Caco-2 (cell line): Measurements from ENCODE around the gene ACER1. TPM values are rescaled to one million over a fixed set of nuclear protein-coding genes. Genes with fewer than 3 reads are reported as not detected.

Experiments used
- BruUV-seq: library from RNA; stranded (reverse); fragments of 400-500 nt; replicated peaks from 2 replicates; lab custom pipeline; 2021; lab: Mats Ljungman, UMichigan
- CTCF ChIA-PET: fragments of 300-600 bp; sonication (Branson Sonifier 250); formaldehyde crosslinking; loops from one replicate; lab custom pipeline; 2022; ENCODE audit warnings: antibody characterized with exemption; lab: Charles Lee
- POLR2A ChIA-PET: fragments of 300-600 bp; sonication (Branson Sonifier 250); formaldehyde crosslinking; loops from one replicate; lab custom pipeline; 2022; ENCODE audit warnings: antibody characterized with exemption; lab: Charles Lee
- DNase-seq, 2 experiments: peaks; one replicate each; pipeline versions ENCODE4 v3.0.0 to v3.0.0-alpha.2; 2020 to 2022
- H3K27me3 ChIP-seq: replicated peaks from 2 replicates; pipeline ENCODE4 v1.6.0; 2011; ENCODE audit warnings: low read length; ENCODE audit not compliant: control insufficient read depth, insufficient read depth
- H3K36me3 ChIP-seq: 2 replicates; pipeline ENCODE4 v1.5.1; 2011; ENCODE audit warnings: low read length; ENCODE audit not compliant: control insufficient read depth, insufficient read depth
- H3K4me1 ChIP-seq: fragments of 250-450 bp; sonication (Bioruptor Pico); 2 replicates; pipeline ENCODE4 v1.5.1; 2020; ENCODE audit warnings: mild to moderate bottlenecking
- H3K4me3 ChIP-seq: 2 replicates; pipeline ENCODE4 v1.5.1; 2011; ENCODE audit warnings: low read depth, mild to moderate bottlenecking, control low read depth, low read length
- H3K9me3 ChIP-seq: fragments of 250-450 bp; sonication (Bioruptor Pico); 2 replicates; pipeline ENCODE4 v1.5.1; 2020; ENCODE audit warnings: mild to moderate bottlenecking, moderate library complexity
- H3K27ac Mint-ChIP-seq: one replicate; pipeline ENCODE4 v1.8.0; 2022; ENCODE audit warnings: mixed read lengths; ENCODE audit not compliant: unreplicated experiment
- H3K27me3 Mint-ChIP-seq: one replicate; pipeline ENCODE4 v1.8.0; 2022; ENCODE audit warnings: mixed read lengths; ENCODE audit not compliant: insufficient read depth, unreplicated experiment
- H3K36me3 Mint-ChIP-seq: one replicate; pipeline ENCODE4 v1.8.0; 2022; ENCODE audit warnings: mild to moderate bottlenecking, mixed read lengths; ENCODE audit not compliant: insufficient read depth, unreplicated experiment
- H3K4me1 Mint-ChIP-seq: one replicate; pipeline ENCODE4 v1.8.0; 2022; ENCODE audit warnings: low read depth, mixed read lengths; ENCODE audit not compliant: unreplicated experiment
- H3K4me3 Mint-ChIP-seq: one replicate; pipeline ENCODE4 v1.8.0; 2022; ENCODE audit warnings: mild to moderate bottlenecking, moderate library complexity, mixed read lengths; ENCODE audit not compliant: unreplicated experiment
- H3K9me3 Mint-ChIP-seq: one replicate; pipeline ENCODE4 v1.8.0; 2022; ENCODE audit warnings: mixed read lengths; ENCODE audit not compliant: unreplicated experiment
- CTCF ChIP-seq, 2 experiments: fragments of 200-600 bp in 1 of 2; IDR thresholded peaks; 1 replicate in 1 of 2; 2 replicates in 1 of 2; pipeline versions ENCODE4 v1.5.1 to v1.8.0; 2011 to 2022; ENCODE audit warnings: antibody characterized with exemption in 1 of 2, control low read depth in 1 of 2, inconsistent platforms in 1 of 2, low read depth in 1 of 2, low read length in 1 of 2, mild to moderate bottlenecking in 1 of 2, moderate library complexity in 1 of 2; ENCODE audit not compliant: insufficient read depth in 1 of 2, severe bottlenecking in 1 of 2, unreplicated experiment in 1 of 2
- intact Hi-C: fragments of 100-400 bp; cut with micrococcal nuclease; formaldehyde crosslinking; loops from one replicate; pipeline ENCODE4 v1.10.0; 2022; ENCODE audit not compliant: unreplicated experiment
- total RNA-seq: library from RNA; stranded (reverse); gene quantifications from 2 replicates; pipeline ENCODE4 v1.2.3, GENCODE V29; 2022

ACER1 gene
- total RNA-seq, 1 experiment from 2014 or later = not detected

DNA sequence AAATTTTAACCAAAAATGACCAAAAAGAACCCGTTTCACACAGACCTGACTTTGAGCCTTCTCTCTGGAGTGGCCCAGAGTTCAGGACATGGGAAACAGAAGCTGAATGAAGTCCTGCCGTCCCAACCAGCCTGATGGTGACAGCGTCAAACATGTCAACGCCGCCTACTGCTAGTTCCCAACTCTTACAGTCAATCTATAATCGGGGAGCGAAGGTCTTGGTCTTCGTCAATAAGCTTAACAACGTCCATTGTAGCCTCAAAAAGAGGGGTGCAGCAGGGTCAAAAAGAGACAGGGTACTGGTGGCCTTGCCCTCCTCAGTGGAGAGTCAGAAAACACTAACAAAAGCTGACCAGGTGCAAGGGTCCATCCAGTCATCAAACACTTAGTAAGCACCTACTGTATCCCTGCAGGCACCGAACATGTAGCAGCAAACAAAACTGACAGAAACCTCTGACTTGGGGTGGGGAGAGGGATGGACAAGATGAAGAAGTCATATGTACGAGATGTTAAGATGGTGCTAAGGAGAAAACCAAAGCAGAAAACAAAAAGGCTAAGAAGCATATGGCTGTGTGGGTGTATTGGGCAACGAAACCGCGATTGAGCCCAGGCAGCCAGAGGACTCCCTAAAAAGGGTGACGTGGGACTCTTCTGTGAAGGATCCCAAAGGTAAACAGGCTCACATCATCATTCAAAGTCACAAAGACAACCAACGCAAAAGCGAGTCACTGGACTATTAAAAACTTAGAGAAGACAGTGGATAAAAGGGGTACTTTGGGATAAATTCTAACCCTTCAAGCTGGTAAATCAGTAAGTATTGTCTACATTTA is 65.6 kb downstream of the ACER1 start:
- Mint-ChIP-seq H3K9me3 (no peaks in the 10 kb centered on the region), H3K36me3 (peaks cover 58% of the 10 kb centered on the region)

DNA sequence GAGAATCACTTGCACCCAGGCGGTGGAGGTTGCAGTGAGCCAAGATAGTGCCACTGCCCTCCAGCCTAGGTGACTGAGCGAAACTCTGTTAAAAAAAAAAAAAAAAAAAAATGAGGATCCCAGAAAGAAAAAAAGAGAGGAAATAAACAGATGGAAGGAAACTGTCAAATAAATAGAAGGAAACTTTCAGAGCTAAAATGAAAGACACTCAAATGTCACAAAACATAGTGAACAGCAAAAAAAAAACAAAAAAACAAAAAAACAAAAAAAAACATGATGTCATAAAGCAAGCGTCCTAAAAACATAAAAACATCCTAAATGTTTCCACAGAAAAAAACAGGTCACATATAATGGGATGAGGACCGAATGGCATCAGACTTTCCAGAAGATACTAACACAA is 68.6 kb downstream of the ACER1 start:
- no peaks in the 10 kb centered on the region for H3K4me1 Mint-ChIP-seq
- intact Hi-C loops = no loop called here

More for the DNA sequence above, 65.6 kb downstream of the ACER1 start:
- BruUV-seq = no TSS peak
- Mint-ChIP-seq H3K27ac (no peak overlapping the region), H3K4me1 (no peaks in the 10 kb centered on the region), H3K4me3 (no peak overlapping the region), H3K27me3 (no peaks in the 10 kb centered on the region)
- Histone ChIP-seq H3K4me1 (no peaks in the 10 kb centered on the region), H3K27me3 (no peaks in the 10 kb centered on the region), H3K4me3 (no peak overlapping the region), H3K9me3 (no peaks in the 10 kb centered on the region), H3K36me3 (peaks cover 1% of the 10 kb centered on the region; the same call in 1 of the 2 replicates)
- no peak for TF ChIP-seq CTCF (IDR thresholded peaks at IDR 0.05; ENCODE audit: insufficient read depth in 1 of 2, low read depth in 1 of 2, low read length in 1 of 2, severe bottlenecking in 1 of 2, unreplicated experiment in 1 of 2)
- no peak for DNase-seq
- intact Hi-C loops = no loop called here
- CTCF ChIA-PET = no interaction called here
- POLR2A ChIA-PET = no interaction called here

More for the DNA sequence above, 68.6 kb downstream of the ACER1 start:
- Histone ChIP-seq H3K27me3 (no peaks in the 10 kb centered on the region), H3K4me3 (no peak overlapping the region), H3K4me1 (no peaks in the 10 kb centered on the region), H3K9me3 (no peaks in the 10 kb centered on the region), H3K36me3 (no peaks in the 10 kb centered on the region; the same call in 1 of the 2 replicates)
- H3K27ac Mint-ChIP-seq = no peak overlapping the region
- POLR2A ChIA-PET = interaction anchor here (0.6 kb wide), 1 partner anchor 19 kb away, joined by 10 read pairs; no protein-coding TSS in a partner anchor
- no peak for DNase-seq
- no peaks in the 10 kb centered on the region for H3K9me3 Mint-ChIP-seq
- TF ChIP-seq CTCF (IDR thresholded peaks at IDR 0.05; ENCODE audit: insufficient read depth in 1 of 2, low read depth in 1 of 2, low read length in 1 of 2, severe bottlenecking in 1 of 2, unreplicated experiment in 1 of 2) = no peak
- H3K36me3 Mint-ChIP-seq = peaks cover 67% of the 10 kb centered on the region
- no peak overlapping the region for H3K4me3 Mint-ChIP-seq
- no TSS peak for BruUV-seq
- no peaks in the 10 kb centered on the region for H3K27me3 Mint-ChIP-seq
- CTCF ChIA-PET = interaction anchor here (0.7 kb wide), 1 partner anchor 37 kb away, joined by 7 read pairs; no protein-coding TSS in a partner anchor
